ENCODE results near the gene IRAK4.
"Not testable (repeated sequence)": the region's sequence is repeated elsewhere in the genome, so short reads cannot be mapped to it uniquely, and the experiment has no call there.

Gene IRAK4

GRCh38 chr12:43742106-43742505, 16.6 kb upstream of the IRAK4 start:
- H3K4me1 Mint-ChIP-seq: peaks cover 5% of the 10 kb centered on the region
- H3K9me3 Mint-ChIP-seq: peaks cover 2% of the 10 kb centered on the region
- no peak overlapping the region for H3K4me3 Mint-ChIP-seq
- peaks cover 21% of the 10 kb centered on the region for H3K36me3 Mint-ChIP-seq (ENCODE audit: low read depth)
- no peak for TF ChIP-seq CTCF (IDR thresholded peaks at IDR 0.05; ENCODE audit: unreplicated experiment in 3 of 3)
- H3K27me3 Mint-ChIP-seq (ENCODE audit: low read depth): no peaks in the 10 kb centered on the region
- H3K27ac Mint-ChIP-seq: peak overlapping the region in 1 of 3 experiments; percentile 9

GRCh38 chr12:43744826-43745225, 13.9 kb upstream of the IRAK4 start:
- Mint-ChIP-seq H3K27ac (no peak overlapping the region), H3K9me3 (peaks cover 2% of the 10 kb centered on the region), H3K27me3 (ENCODE audit: low read depth) (no peaks in the 10 kb centered on the region), H3K4me3 (no peak overlapping the region), H3K4me1 (peaks cover 5% of the 10 kb centered on the region), H3K36me3 (ENCODE audit: low read depth) (peaks cover 21% of the 10 kb centered on the region)
- no peak for TF ChIP-seq CTCF (IDR thresholded peaks at IDR 0.05; ENCODE audit: unreplicated experiment in 3 of 3)

GRCh38 chr12:43749016-43749415, 9.7 kb upstream of the IRAK4 start:
- Mint-ChIP-seq H3K27ac (no peak overlapping the region), H3K4me1 (no peaks in the 10 kb centered on the region), H3K9me3 (peaks cover 2% of the 10 kb centered on the region), H3K36me3 (ENCODE audit: low read depth) (peaks cover 24% of the 10 kb centered on the region), H3K4me3 (no peak overlapping the region), H3K27me3 (ENCODE audit: low read depth) (no peaks in the 10 kb centered on the region)
- no peak for TF ChIP-seq CTCF (IDR thresholded peaks at IDR 0.05; ENCODE audit: unreplicated experiment in 3 of 3)

GRCh38 chr12:43750814-43751213, 7.9 kb upstream of the IRAK4 start:
- no peaks in the 10 kb centered on the region for H3K9me3 Mint-ChIP-seq
- no peak for TF ChIP-seq CTCF (IDR thresholded peaks at IDR 0.05; ENCODE audit: unreplicated experiment in 3 of 3)
- H3K4me1 Mint-ChIP-seq: no peaks in the 10 kb centered on the region
- no peak overlapping the region for H3K4me3 Mint-ChIP-seq
- H3K36me3 Mint-ChIP-seq (ENCODE audit: low read depth): peaks cover 20% of the 10 kb centered on the region
- H3K27me3 Mint-ChIP-seq (ENCODE audit: low read depth): no peaks in the 10 kb centered on the region
- H3K27ac Mint-ChIP-seq: no peak overlapping the region

GRCh38 chr12:43751360-43751759, 7.4 kb upstream of the IRAK4 start:
- peaks cover 16% of the 10 kb centered on the region for H3K36me3 Mint-ChIP-seq (ENCODE audit: low read depth)
- not testable (repeated sequence) for H3K27ac Mint-ChIP-seq; H3K27me3 Mint-ChIP-seq (ENCODE audit: low read depth); H3K4me1 Mint-ChIP-seq; H3K4me3 Mint-ChIP-seq; H3K9me3 Mint-ChIP-seq

- no peak overlapping the region for H3K27ac Mint-ChIP-seq
- no peaks in the 10 kb centered on the region for H3K27me3 Mint-ChIP-seq (ENCODE audit: low read depth)
- H3K4me1 Mint-ChIP-seq: no peaks in the 10 kb centered on the region
- H3K4me3 Mint-ChIP-seq: no peak overlapping the region
- peaks cover 13% of the 10 kb centered on the region for H3K36me3 Mint-ChIP-seq (ENCODE audit: low read depth)
- no peak for TF ChIP-seq CTCF (IDR thresholded peaks at IDR 0.05; ENCODE audit: unreplicated experiment in 3 of 3)
- H3K9me3 Mint-ChIP-seq: no peaks in the 10 kb centered on the region
Measured at GRCh38 chr12:43754015-43754414, 4.7 kb upstream of the IRAK4 start.

All from nephron (organoid).